Measurements from ENCODE around the gene SOWAHD. TPM values are rescaled to one million over a fixed set of nuclear protein-coding genes. Genes with fewer than 3 reads are reported as not detected.

The SOWAHD gene
- total RNA-seq, 1 experiment from 2014 or later = 1.4 TPM

GRCh38 chrX:119790977-119791436 is 32.6 kb downstream of the SOWAHD start:
- Histone ChIP-seq H3K9me2 (ENCODE audit: insufficient read depth) (no peaks in the 10 kb centered on the region), H2AFZ (peak overlapping the region; percentile 75; the same call in 1 of the 2 replicates), H3K4me1 (replicated peaks; ENCODE audit: insufficient read depth) (peaks cover 34% of the 10 kb centered on the region), H3F3A (ENCODE audit: insufficient read depth, low read depth) (peaks cover 69% of the 10 kb centered on the region), H3K4me2 (peak overlapping the region; percentile 86), H4K20me1 (ENCODE audit: insufficient read depth) (peaks cover 48% of the 10 kb centered on the region), H3K36me3 (ENCODE audit: low read depth) (peaks cover 48% of the 10 kb centered on the region), H3K9me3 (ENCODE audit: insufficient read depth, low read depth) (no peaks in the 10 kb centered on the region), H3K4me3 (peak overlapping the region; percentile 96), H3K27me3 (ENCODE audit: insufficient read depth, low read depth) (no peaks in the 10 kb centered on the region), H3K79me2 (ENCODE audit: low read depth) (peaks cover 69% of the 10 kb centered on the region), H3K27ac (peak overlapping the region; percentile 94)
- TSS peak; percentile 64 for BruUV-seq (replicated peaks)
- intact Hi-C loops (cut with micrococcal nuclease; ENCODE audit: unreplicated experiment) = loop anchor here (2.0 to 5.0 kb wide), 3 partner anchors 62 to 184 kb away; partner anchors contain the start of genes NDUFA1, NKRF, RNF113A and UPF3B
- TF ChIP-seq CTCF (conservative IDR thresholded peaks at IDR 0.05) = no peak
- no peak for TF ChIP-seq EZH2 (IDR thresholded peaks at IDR 0.05; ENCODE audit: low read depth)
- no peak for DNase-seq
- CTCF ChIA-PET = interaction anchor here (0.6 to 1.2 kb wide), 3 partner anchors 11 to 181 kb away, joined by 3 to 11 read pairs (median 4); partner anchors contain the start of gene SOWAHD
- POLR2A ChIA-PET (ENCODE audit: unreplicated experiment) = interaction anchor here (0.5 to 1.5 kb wide), 12 partner anchors 33 to 928 kb away, joined by 3 to 19 read pairs (median 6); partner anchors contain the start of genes NDUFA1, RNF113A, SEPTIN6 and SOWAHD

GRCh38 chrX:119791437-119792231 is 33.2 kb downstream of the SOWAHD start, which contains the start of gene RPL39:
TSS of gene RPL39 (minus strand) at chrX:119791630. CDS start at chrX:119791576, 54 bp downstream.
- peak within 1 kb of the TSS; percentile 96 for H3K4me3 ChIP-seq
- H3K9me2 ChIP-seq (ENCODE audit: insufficient read depth) = no peaks in the 10 kb centered on the region
- peak; percentile 84 to 86 for DNase-seq
- no peaks in the 10 kb centered on the region for H3K27me3 ChIP-seq (ENCODE audit: insufficient read depth, low read depth)
- peak within 1 kb of the TSS; percentile 86 for H3K4me2 ChIP-seq
- intact Hi-C loops (cut with micrococcal nuclease; ENCODE audit: unreplicated experiment) = loop anchor here (2.0 to 5.0 kb wide), 3 partner anchors 61 to 184 kb away; partner anchors contain the start of genes NDUFA1, NKRF, RNF113A and UPF3B
- H3K9me3 ChIP-seq (ENCODE audit: insufficient read depth, low read depth) = no peaks in the 10 kb centered on the region
- POLR2A ChIA-PET (ENCODE audit: unreplicated experiment) = interaction anchor here (0.5 to 1.5 kb wide), 22 partner anchors 8 to 948 kb away, joined by 3 to 19 read pairs (median 4); partner anchors contain the start of genes NDUFA1, RNF113A, SEPTIN6 and SOWAHD
- H3K4me1 ChIP-seq (replicated peaks; ENCODE audit: insufficient read depth) = peaks cover 34% of the 10 kb centered on the region
- TF ChIP-seq EZH2 (IDR thresholded peaks at IDR 0.05; ENCODE audit: low read depth) (no peak), CTCF (conservative IDR thresholded peaks at IDR 0.05) (no peak)
- peaks cover 64% of the 10 kb centered on the region for H3K79me2 ChIP-seq (ENCODE audit: low read depth)
- peaks cover 64% of the 10 kb centered on the region for H3F3A ChIP-seq (ENCODE audit: insufficient read depth, low read depth)
- peaks cover 41% of the 10 kb centered on the region for H4K20me1 ChIP-seq (ENCODE audit: insufficient read depth)
- CTCF ChIA-PET = interaction anchor here (0.6 to 1.2 kb wide), 4 partner anchors 11 to 182 kb away, joined by 3 to 11 read pairs (median 4); partner anchors contain the start of gene SOWAHD
- BruUV-seq (replicated peaks) = no TSS peak
- peaks cover 43% of the 10 kb centered on the region for H3K36me3 ChIP-seq (ENCODE audit: low read depth)
- H2AFZ ChIP-seq = peak within 1 kb of the TSS; percentile 75
- peak within 1 kb of the TSS; percentile 94 for H3K27ac ChIP-seq

All from PC-9 (cell line).